ENCODE data around the gene AFF3. TPM values are rescaled to one million over a fixed set of nuclear protein-coding genes. Genes with fewer than 3 reads are reported as not detected.
"Not testable (repeated sequence)": the region's sequence is repeated elsewhere in the genome, so short reads cannot be mapped to it uniquely, and the experiment has no call there.

AFF3 gene
- total RNA-seq, 1 donor from 2014 or later: 7.6 TPM

GRCh38 chr2:99663641-99664040 is 478.7 kb downstream of the AFF3 start:
- intact Hi-C loops (cut with DNase I): no loop called here
- no peak for DNase-seq
- ATAC-seq (ENCODE audit: poor library complexity): no peak

DNA sequence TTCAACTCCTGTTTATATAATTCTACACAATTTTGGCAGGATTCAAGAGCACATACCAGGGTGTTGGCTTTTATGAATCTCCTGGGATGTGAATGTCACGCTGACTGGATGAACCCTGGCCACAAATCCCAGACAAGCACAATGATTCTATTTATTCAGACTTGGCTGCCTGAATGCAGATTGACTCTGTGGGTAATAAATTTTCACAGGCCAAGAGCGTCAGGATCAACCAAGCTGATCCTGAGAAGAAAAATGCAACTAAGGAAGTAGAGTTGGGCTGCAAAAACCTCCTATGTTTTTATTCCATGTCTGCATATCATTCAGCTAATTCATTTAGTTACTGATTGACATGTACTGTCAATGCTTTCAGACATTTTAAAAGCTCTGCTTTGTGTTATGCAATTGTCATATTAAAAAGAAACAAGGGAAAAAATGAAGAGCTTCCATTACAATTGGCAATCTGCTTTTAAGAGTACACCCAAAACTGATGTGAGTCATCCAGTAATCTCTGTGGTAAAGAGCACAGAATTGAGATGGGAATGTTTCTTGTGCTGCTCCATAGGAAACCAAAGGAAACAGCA is 479.5 kb downstream of the AFF3 start:
- intact Hi-C loops (cut with DNase I): no loop called here
- DNase-seq (no peak), ATAC-seq (ENCODE audit: poor library complexity) (peak; percentile 90)

DNA sequence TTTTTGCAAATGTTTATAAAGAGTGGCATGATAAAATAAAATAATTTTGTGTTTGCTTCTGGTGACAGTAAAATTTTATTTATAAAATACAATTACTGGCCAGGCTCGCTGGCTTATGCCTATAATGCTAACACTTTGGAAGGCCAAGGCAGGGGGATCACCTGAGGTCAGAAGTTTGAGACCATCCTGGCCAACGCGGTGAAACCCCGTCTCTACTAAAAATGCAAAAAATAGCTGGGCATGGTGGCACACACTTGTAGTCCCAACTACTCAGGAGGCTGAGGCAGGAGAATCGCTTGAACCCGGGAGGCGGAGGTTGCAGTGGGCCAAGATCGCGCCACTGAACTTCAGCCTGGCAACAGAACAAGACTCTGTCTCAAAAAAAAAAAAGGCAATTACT is 480.6 kb downstream of the AFF3 start:
- ATAC-seq (ENCODE audit: poor library complexity); intact Hi-C loops (cut with DNase I); DNase-seq: not testable (repeated sequence)

GRCh38 chr2:99660616-99661406 is 481.6 kb downstream of the AFF3 start:
- intact Hi-C loops (cut with DNase I): no loop called here

DNA sequence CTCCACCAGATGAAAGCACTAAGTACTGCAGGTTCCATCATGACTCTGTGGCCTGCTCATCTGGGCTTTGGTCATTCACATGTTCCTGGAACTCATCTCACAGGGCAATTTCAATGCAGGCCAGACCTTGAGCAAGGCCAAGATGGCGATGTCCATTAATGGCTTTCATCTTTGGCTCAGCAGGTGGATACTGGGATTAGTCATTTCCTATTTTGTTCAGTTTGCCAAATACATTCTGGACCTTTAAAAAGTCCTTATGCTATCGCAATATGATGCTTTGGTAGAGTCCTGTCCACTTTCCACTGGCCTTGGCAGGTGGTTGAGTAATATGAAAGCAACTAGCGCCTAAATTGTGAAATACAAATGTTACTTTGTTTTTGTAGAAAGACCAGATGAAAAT is 482.5 kb downstream of the AFF3 start:
- DNase-seq: no peak
- peak; percentile 42 for ATAC-seq (ENCODE audit: poor library complexity)
- intact Hi-C loops (cut with DNase I): no loop called here

More at GRCh38 chr2:99660616-99661406, 481.6 kb downstream of the AFF3 start:
- DNase-seq: no peak
- ATAC-seq (ENCODE audit: poor library complexity): peak; percentile 16

- DNase-seq (no peak), ATAC-seq (ENCODE audit: poor library complexity) (no peak)
- intact Hi-C loops (cut with DNase I): no loop called here
Observed at GRCh38 chr2:99657691-99658258, 484.6 kb downstream of the AFF3 start.

- ATAC-seq (ENCODE audit: poor library complexity) (peak; percentile 70), DNase-seq (peak; percentile 54)
- intact Hi-C loops (cut with DNase I): no loop called here
Observed at GRCh38 chr2:99656994-99657393, 485.4 kb downstream of the AFF3 start.

GRCh38 chr2:99653433-99653832 is 489.0 kb downstream of the AFF3 start:
- intact Hi-C loops (cut with DNase I): no loop called here
- no peak for ATAC-seq (ENCODE audit: poor library complexity)
- DNase-seq: no peak

GRCh38 chr2:99652862-99653261 is 489.5 kb downstream of the AFF3 start:
- intact Hi-C loops (cut with DNase I): no loop called here

DNA sequence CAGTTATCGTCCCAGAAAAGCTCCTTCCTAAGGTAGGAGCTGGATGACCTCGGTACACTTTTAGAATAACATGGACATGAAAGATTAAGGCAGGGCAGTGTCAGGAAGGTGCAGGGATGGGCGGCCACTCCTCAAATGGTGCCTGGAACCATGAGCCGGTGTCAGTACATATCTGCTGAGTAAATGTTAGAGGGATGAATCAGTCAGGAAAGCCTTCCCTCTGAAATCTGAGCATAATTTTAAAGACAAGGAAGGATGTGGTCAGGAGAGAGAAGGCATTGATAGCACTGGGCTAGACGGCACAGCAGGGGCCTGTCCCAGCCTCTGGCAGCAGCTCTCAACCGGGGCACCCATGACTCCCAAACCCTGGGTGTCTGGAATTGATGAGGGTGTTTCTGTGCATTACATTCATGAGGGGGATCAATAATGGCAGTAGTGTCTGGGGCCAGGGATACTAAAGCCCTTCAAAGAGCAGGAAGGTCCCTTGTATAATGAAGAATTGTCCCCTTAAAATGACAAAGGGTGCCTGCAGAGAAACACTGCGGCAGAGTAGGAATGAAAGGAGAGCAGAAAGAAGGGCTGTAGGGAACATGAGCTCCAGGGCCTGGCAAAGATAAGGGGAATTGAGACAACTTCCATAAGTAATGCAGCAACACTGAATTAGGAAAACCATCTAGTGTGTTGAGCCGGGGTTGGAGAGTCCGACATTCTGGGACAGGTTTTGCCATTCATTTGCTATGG is 490.3 kb downstream of the AFF3 start:
- intact Hi-C loops (cut with DNase I): no loop called here
- DNase-seq (no peak), ATAC-seq (ENCODE audit: poor library complexity) (no peak)

More at GRCh38 chr2:99652862-99653261, 489.5 kb downstream of the AFF3 start:
- DNase-seq (no peak), ATAC-seq (ENCODE audit: poor library complexity) (no peak)

DNA sequence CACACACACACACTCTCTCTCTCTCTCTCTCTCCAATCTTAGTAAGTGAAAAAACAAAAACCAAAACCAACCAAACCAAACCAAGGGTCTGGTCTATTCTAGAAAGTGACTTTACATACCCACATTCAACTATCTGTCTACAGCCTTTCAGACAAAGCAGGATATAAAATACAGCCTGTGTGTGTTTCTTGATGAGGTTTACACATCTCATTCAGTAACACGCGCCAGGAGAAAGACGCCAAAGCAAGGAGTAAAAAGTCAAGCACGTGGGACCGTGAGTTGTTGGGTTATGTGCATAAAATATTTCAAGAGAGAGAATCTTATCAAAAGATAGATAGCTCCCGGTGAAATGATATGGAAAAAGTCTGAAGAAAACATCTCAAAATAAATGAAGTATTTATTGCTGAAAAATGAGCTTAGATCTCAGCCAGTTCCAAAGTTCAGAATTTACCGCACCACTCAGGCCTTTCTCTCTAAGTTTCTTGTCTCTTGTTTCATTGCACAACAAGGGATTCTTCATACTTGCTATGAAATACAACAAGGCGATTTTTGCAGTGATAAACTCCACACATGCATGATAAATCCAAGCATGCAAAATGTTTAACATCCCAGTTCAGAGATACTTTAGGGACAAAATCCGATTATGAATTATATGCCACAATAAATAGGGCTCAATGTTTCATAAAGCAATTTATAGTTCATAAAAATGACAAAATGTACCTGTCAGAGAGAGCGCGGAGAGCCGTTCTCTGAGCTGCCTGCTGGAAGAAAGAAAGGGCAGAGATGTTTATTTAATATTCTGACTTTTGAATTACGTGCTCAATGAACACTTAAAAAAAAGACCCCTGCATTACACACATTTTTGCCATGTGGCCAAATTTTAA is 493.2 kb downstream of the AFF3 start:
- peak; percentile 22 for ATAC-seq (ENCODE audit: poor library complexity)
- no peak for DNase-seq
- intact Hi-C loops (cut with DNase I): no loop called here

- intact Hi-C loops (cut with DNase I): no loop called here
- DNase-seq: no peak
- peak; percentile 76 for ATAC-seq (ENCODE audit: poor library complexity)
Observed at GRCh38 chr2:99648178-99648844, 494.1 kb downstream of the AFF3 start.

DNA sequence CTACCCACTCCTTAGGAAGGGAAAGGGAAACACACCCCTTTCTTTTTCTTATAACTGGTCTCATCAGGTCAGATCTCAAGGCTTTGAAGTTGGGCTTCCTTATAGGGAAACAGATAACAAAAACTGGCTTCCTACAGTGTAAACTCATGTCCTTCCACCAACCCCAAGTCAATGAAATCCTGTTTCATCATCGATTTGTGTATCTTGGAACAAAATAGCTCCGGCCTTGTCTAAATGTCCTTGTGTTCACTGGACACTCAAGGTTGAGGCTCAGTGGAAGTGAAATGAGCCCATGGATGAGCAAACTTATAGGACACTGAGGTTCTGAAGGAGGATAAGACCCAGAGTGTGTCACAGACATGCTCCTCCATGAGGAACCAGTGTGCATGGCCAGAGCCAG is 496.4 kb downstream of the AFF3 start:
- intact Hi-C loops (cut with DNase I): no loop called here
- no peak for ATAC-seq (ENCODE audit: poor library complexity)
- DNase-seq: no peak

- intact Hi-C loops (cut with DNase I): no loop called here
- DNase-seq: no peak
- ATAC-seq (ENCODE audit: poor library complexity): peak; percentile 76
Observed at GRCh38 chr2:99644419-99644787, 498.0 kb downstream of the AFF3 start.

- ATAC-seq (ENCODE audit: poor library complexity): no peak
- intact Hi-C loops (cut with DNase I): no loop called here
- DNase-seq: no peak
Observed at GRCh38 chr2:99643787-99644418, 498.5 kb downstream of the AFF3 start.

GRCh38 chr2:99641999-99642398 is 500.4 kb downstream of the AFF3 start:
- ATAC-seq (ENCODE audit: poor library complexity) (no peak), DNase-seq (no peak)
- intact Hi-C loops (cut with DNase I): no loop called here

DNA sequence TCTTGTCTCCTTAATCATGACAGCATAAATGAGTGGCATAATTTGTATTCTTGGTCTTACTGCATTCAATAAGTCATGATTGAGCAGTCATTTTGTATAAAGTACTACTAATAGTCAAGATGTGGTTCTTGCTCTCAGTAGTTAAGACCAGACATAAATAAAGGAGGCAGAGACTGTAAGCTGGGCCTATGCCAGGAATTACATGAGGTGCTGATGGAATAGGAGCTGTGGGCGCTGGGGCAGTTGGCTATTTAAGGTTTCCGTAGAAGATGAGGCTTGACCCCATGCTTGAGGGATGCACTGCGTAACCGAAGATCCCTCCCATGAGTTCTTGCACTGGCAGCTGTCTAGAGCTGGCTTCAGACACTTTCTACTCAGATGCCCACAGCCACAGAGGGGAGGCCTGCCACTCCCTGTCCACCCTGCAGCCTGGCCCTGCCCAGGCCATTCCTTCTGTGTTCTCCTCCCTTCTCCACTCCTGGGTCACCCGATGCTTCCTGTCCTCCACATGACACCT is 501.7 kb downstream of the AFF3 start:
- DNase-seq (no peak), ATAC-seq (ENCODE audit: poor library complexity) (no peak)
- intact Hi-C loops (cut with DNase I): no loop called here

Measured in Right ventricle myocardium superior (tissue), 1 donor.